ENCODE results near the gene CSPG4. TPM values are rescaled to one million over a fixed set of nuclear protein-coding genes. Genes with fewer than 3 reads are reported as not detected.

The CSPG4 gene
- total and polyA plus RNA-seq, 10 of the 15 experiments (the other 5 are each of a cell fraction or from before 2014, with no cell fraction given) = 0.02 to 2.2 (median 0.76) TPM

DNA sequence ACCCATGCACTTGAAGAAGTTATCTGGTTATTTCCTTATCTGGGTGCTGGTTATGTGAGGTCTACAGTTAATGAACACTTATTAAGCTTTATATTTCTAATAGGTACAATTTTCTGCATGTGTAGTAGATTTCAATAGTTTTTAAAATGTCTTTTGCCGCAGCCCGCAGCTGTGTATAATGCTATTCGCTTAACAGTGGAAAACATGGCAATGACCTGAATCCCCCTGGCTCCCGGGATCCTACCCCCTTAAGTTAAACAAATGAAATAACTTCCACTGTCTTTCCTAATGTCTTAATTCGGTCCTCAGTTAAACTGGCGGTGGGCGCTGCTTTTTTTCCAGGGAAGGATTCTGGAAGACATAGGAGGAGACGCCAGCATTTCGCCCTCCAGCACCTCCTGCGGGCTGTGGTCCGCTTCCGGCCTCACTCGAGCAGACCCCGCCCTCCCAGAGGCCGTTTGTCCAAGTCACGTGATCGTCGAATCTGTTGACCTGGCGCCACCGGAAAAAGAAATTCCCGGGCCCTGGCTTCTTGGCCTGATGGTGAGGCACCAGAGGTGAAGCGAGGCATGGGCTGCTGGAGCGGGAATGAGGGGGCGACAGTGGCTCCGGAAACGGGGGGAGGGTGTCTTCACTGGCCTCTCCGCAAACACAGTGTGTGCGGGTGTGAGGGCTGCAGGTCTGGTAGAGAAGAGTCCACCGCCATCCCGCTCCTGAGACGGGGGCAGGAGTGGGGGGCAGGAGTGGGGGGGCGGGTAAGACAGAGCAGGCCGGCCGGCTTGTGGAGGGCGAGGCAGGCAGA, 45.6 kb upstream of the CSPG4 start (continued):
- TF ChIP-seq, protein P1, sequence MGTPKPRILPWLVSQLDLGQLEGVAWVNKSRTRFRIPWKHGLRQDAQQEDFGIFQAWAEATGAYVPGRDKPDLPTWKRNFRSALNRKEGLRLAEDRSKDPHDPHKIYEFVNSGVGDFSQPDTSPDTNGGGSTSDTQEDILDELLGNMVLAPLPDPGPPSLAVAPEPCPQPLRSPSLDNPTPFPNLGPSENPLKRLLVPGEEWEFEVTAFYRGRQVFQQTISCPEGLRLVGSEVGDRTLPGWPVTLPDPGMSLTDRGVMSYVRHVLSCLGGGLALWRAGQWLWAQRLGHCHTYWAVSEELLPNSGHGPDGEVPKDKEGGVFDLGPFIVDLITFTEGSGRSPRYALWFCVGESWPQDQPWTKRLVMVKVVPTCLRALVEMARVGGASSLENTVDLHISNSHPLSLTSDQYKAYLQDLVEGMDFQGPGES (IDR thresholded peaks at IDR 0.05) = no peak
- TF ChIP-seq YY1 (IDR thresholded peaks at IDR 0.05; ENCODE audit: low read depth, low read length) (peak; percentile 31; the same call in 1 of the 2 replicates), HDAC6 (IDR thresholded peaks at IDR 0.05; ENCODE audit: unreplicated experiment) (no peak), POLR2A (IDR thresholded peaks at IDR 0.05; ENCODE audit: low read depth, low read length) (peak; percentile 74; the same call in 1 of the 2 replicates), SMAD5 (IDR thresholded peaks at IDR 0.05; ENCODE audit: low read depth) (no peak), RAD21 (IDR thresholded peaks at IDR 0.05; ENCODE audit: insufficient read depth, low read depth, low read length) (no peak), KAT2A (conservative IDR thresholded peaks at IDR 0.05; ENCODE audit: control insufficient read depth, low read depth, low read length) (no peak), HDGF (IDR thresholded peaks at IDR 0.05) (no peak), STAT3 (IDR thresholded peaks at IDR 0.05; ENCODE audit: low read depth, low read length) (no peak), HDAC2 (IDR thresholded peaks at IDR 0.05) (no peak), CHD4 (IDR thresholded peaks at IDR 0.05) (no peak), EZH2 (IDR thresholded peaks at IDR 0.05; ENCODE audit: borderline replicate concordance, control insufficient read depth, low read depth, low read length) (no peak), CBX3 (IDR thresholded peaks at IDR 0.05; ENCODE audit: borderline replicate concordance, low read depth) (no peak), SP1 (IDR thresholded peaks at IDR 0.05; ENCODE audit: low read depth, low read length) (no peak), TCF7 (IDR thresholded peaks at IDR 0.05; ENCODE audit: borderline replicate concordance) (no peak), GATAD2B (conservative IDR thresholded peaks at IDR 0.05; ENCODE audit: low read depth) (no peak), EED (IDR thresholded peaks at IDR 0.05; ENCODE audit: low read depth) (0 out of 2 replicates have a peak, but pooled peaks have one; percentile 53), TBL1XR1 (IDR thresholded peaks at IDR 0.05; ENCODE audit: low read depth, low read length) (no peak)
- TF ChIP-seq, protein P2, sequence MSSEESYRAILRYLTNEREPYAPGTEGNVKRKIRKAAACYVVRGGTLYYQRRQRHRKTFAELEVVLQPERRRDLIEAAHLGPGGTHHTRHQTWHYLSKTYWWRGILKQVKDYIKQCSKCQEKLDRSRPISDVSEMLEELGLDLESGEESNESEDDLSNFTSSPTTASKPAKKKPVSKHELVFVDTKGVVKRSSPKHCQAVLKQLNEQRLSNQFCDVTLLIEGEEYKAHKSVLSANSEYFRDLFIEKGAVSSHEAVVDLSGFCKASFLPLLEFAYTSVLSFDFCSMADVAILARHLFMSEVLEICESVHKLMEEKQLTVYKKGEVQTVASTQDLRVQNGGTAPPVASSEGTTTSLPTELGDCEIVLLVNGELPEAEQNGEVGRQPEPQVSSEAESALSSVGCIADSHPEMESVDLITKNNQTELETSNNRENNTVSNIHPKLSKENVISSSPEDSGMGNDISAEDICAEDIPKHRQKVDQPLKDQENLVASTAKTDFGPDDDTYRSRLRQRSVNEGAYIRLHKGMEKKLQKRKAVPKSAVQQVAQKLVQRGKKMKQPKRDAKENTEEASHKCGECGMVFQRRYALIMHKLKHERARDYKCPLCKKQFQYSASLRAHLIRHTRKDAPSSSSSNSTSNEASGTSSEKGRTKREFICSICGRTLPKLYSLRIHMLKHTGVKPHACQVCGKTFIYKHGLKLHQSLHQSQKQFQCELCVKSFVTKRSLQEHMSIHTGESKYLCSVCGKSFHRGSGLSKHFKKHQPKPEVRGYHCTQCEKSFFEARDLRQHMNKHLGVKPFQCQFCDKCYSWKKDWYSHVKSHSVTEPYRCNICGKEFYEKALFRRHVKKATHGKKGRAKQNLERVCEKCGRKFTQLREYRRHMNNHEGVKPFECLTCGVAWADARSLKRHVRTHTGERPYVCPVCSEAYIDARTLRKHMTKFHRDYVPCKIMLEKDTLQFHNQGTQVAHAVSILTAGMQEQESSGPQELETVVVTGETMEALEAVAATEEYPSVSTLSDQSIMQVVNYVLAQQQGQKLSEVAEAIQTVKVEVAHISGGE (CRISPR knock-in tag; IDR thresholded peaks at IDR 0.05) = peak; percentile 55; the same call in 1 of the 2 replicates
- TF ChIP-seq, protein P3, sequence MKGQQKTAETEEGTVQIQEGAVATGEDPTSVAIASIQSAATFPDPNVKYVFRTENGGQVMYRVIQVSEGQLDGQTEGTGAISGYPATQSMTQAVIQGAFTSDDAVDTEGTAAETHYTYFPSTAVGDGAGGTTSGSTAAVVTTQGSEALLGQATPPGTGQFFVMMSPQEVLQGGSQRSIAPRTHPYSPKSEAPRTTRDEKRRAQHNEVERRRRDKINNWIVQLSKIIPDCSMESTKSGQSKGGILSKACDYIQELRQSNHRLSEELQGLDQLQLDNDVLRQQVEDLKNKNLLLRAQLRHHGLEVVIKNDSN (IDR thresholded peaks at IDR 0.05; ENCODE audit: borderline replicate concordance, extremely low read length, insufficient read depth, low read depth, low read length) = peak; percentile 79
- TF ChIP-seq, protein P4, sequence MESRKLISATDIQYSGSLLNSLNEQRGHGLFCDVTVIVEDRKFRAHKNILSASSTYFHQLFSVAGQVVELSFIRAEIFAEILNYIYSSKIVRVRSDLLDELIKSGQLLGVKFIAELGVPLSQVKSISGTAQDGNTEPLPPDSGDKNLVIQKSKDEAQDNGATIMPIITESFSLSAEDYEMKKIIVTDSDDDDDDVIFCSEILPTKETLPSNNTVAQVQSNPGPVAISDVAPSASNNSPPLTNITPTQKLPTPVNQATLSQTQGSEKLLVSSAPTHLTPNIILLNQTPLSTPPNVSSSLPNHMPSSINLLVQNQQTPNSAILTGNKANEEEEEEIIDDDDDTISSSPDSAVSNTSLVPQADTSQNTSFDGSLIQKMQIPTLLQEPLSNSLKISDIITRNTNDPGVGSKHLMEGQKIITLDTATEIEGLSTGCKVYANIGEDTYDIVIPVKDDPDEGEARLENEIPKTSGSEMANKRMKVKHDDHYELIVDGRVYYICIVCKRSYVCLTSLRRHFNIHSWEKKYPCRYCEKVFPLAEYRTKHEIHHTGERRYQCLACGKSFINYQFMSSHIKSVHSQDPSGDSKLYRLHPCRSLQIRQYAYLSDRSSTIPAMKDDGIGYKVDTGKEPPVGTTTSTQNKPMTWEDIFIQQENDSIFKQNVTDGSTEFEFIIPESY (IDR thresholded peaks at IDR 0.05) = no peak
- TF ChIP-seq, protein P5, sequence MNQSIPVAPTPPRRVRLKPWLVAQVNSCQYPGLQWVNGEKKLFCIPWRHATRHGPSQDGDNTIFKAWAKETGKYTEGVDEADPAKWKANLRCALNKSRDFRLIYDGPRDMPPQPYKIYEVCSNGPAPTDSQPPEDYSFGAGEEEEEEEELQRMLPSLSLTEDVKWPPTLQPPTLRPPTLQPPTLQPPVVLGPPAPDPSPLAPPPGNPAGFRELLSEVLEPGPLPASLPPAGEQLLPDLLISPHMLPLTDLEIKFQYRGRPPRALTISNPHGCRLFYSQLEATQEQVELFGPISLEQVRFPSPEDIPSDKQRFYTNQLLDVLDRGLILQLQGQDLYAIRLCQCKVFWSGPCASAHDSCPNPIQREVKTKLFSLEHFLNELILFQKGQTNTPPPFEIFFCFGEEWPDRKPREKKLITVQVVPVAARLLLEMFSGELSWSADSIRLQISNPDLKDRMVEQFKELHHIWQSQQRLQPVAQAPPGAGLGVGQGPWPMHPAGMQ (IDR thresholded peaks at IDR 0.05; ENCODE audit: borderline replicate concordance) = no peak
